Measurements from ENCODE around the gene NQO1.
"Not testable (repeated sequence)": the region's sequence is repeated elsewhere in the genome, so short reads cannot be mapped to it uniquely, and the experiment has no call there.

NQO1 gene

DNA sequence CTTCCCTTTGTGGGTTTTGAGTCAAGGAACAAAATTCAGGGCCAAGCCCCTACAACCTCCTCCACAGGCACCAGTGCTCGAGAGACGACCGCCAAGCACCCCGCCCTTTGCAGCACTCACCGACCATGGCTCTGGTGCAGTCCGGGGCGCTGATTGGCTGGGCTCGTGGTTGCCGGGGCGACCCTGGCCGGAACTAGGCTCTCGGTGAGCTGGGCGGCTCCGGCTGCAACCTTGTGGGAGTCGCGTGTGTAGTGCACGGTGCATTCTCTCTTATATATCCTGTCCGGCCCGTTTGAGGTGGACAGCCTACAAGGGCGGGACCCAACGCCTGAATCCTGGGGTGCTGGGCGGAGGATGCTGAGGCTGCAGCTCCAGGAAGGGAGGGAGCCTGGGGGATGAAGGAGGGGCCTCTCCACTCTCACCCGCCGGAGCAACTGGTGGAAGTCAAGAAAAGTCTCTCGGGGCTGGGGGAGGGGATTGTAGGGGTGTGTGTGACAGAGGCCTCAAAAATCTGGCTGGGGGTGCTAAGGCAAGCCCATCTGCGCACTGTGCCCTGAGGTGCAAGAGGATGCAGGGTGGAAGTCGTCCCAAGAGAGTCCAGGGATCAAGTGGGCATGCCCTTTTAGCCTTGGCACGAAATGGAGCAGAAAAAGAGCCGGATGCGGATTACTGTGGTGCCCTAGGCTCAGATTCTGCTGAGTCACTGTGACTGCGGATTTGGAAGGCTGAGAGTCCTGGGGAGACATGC lies at the start of gene NQO1:
TSS of gene NQO1 (minus strand) at position 248 of the 748 bp plus-strand sequence. CDS start at position 127, 121 bp downstream.
- Mint-ChIP-seq H3K27ac (peak within 1 kb of the TSS; percentile 84), H3K9me3 (no peaks in the 10 kb centered on the region), H3K4me1 (peaks cover 27% of the 10 kb centered on the region)

DNA sequence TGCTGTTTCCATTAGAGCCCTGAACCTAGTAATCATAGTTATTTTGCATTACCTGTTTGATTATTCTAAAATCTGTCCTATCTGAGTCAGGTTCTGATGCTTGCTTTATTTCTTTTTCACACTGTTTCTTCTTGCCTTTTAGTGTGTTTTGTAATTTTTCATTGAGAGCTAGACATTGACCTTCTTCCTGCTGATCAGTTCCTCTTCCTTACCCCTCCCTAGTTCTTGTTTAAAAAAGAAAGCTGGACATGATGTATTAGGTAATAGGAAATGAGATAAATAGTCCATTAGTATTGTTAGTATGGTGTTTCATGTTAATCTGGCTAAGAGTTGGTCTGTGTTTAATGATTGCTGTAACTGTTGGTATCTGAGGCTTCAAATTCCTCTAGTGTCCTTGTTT lies 49.2 kb upstream of the NQO1 start:
- Mint-ChIP-seq H3K36me3 (ENCODE audit: low read depth) (peaks cover 26% of the 10 kb centered on the region), H3K9me3 (peaks cover 14% of the 10 kb centered on the region), H3K27ac (no peak overlapping the region), H3K4me3 (no peak overlapping the region), H3K27me3 (no peaks in the 10 kb centered on the region), H3K4me1 (peaks cover 33% of the 10 kb centered on the region)
- ATAC-seq (no peak), DNase-seq (no peak)

More for the DNA sequence above, at the start of gene NQO1:
- DNase-seq: peak; percentile 92
- H3K27me3 Mint-ChIP-seq: no peaks in the 10 kb centered on the region
- no peaks in the 10 kb centered on the region for H3K36me3 Mint-ChIP-seq (ENCODE audit: low read depth)
- ATAC-seq: peak; percentile 100
- peak within 1 kb of the TSS; percentile 81 for H3K4me3 Mint-ChIP-seq

- ATAC-seq: no peak
- H3K4me1 Mint-ChIP-seq: peaks cover 37% of the 10 kb centered on the region
- peak overlapping the region; percentile 73 for H3K27ac Mint-ChIP-seq
Measured at GRCh38 chr16:69773260-69773947, 47.0 kb upstream of the NQO1 start.

GRCh38 chr16:69771651-69771967 lies 45.2 kb upstream of the NQO1 start:
- Mint-ChIP-seq H3K27me3 (no peaks in the 10 kb centered on the region), H3K4me3 (no peak overlapping the region), H3K9me3 (peaks cover 14% of the 10 kb centered on the region), H3K4me1 (peaks cover 52% of the 10 kb centered on the region), H3K36me3 (ENCODE audit: low read depth) (peaks cover 26% of the 10 kb centered on the region), H3K27ac (peak overlapping the region; percentile 66)
- no peak for ATAC-seq
- no peak for DNase-seq

More at GRCh38 chr16:69773260-69773947, 47.0 kb upstream of the NQO1 start:
- no peak for DNase-seq
- peaks cover 26% of the 10 kb centered on the region for H3K36me3 Mint-ChIP-seq (ENCODE audit: low read depth)
- H3K9me3 Mint-ChIP-seq: peaks cover 14% of the 10 kb centered on the region
- H3K4me3 Mint-ChIP-seq: no peak overlapping the region
- no peaks in the 10 kb centered on the region for H3K27me3 Mint-ChIP-seq

- no peak for DNase-seq
- Mint-ChIP-seq H3K27me3 (no peaks in the 10 kb centered on the region), H3K4me1 (peaks cover 61% of the 10 kb centered on the region), H3K27ac (no peak overlapping the region), H3K9me3 (no peaks in the 10 kb centered on the region), H3K4me3 (no peak overlapping the region), H3K36me3 (ENCODE audit: low read depth) (peaks cover 12% of the 10 kb centered on the region)
- no peak for ATAC-seq
Measured at GRCh38 chr16:69769404-69769803, 43.0 kb upstream of the NQO1 start.

DNA sequence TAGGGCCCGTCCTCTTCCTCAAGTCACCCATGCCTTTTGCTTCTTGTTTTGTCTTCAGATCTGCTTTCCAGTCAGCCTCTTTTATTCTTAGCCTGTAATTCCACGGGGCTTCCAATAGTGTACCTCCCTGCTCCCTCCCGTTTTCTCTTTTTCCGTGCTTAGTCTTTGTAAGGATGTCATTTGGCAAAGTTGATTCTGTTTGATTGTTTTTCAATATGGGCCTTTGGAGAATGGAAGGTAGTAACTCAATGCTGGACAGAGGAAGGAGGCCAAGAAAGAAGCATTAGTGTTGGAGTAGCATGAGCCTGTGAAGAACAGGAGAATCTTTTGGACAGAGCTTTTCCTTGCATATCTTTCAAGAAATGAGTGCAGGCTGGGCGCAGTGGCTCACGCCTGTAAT lies 42.3 kb upstream of the NQO1 start:
- H3K27me3 Mint-ChIP-seq: no peaks in the 10 kb centered on the region
- DNase-seq (no peak), ATAC-seq (no peak)
- H3K9me3 Mint-ChIP-seq: no peaks in the 10 kb centered on the region
- H3K4me1 Mint-ChIP-seq: peaks cover 59% of the 10 kb centered on the region
- no peak overlapping the region for H3K27ac Mint-ChIP-seq
- peaks cover 8% of the 10 kb centered on the region for H3K36me3 Mint-ChIP-seq (ENCODE audit: low read depth)
- H3K4me3 Mint-ChIP-seq: no peak overlapping the region

- H3K4me1 Mint-ChIP-seq: peaks cover 57% of the 10 kb centered on the region
- peak overlapping the region; percentile 50 for H3K27ac Mint-ChIP-seq
- H3K9me3 Mint-ChIP-seq: no peaks in the 10 kb centered on the region
- no peaks in the 10 kb centered on the region for H3K27me3 Mint-ChIP-seq
- DNase-seq (no peak), ATAC-seq (peak; percentile 55)
- H3K4me3 Mint-ChIP-seq: no peak overlapping the region
- H3K36me3 Mint-ChIP-seq (ENCODE audit: low read depth): peaks cover 6% of the 10 kb centered on the region
Measured at GRCh38 chr16:69767459-69768229, 41.3 kb upstream of the NQO1 start.

GRCh38 chr16:69763599-69763942 lies 37.2 kb upstream of the NQO1 start:
- Mint-ChIP-seq H3K27me3 (no peaks in the 10 kb centered on the region), H3K4me3 (peak overlapping the region; percentile 94), H3K4me1 (peaks cover 47% of the 10 kb centered on the region), H3K36me3 (ENCODE audit: low read depth) (peaks cover 4% of the 10 kb centered on the region), H3K9me3 (no peaks in the 10 kb centered on the region), H3K27ac (peak overlapping the region; percentile 96)
- no peak for ATAC-seq
- no peak for DNase-seq

- Mint-ChIP-seq H3K27me3 (no peaks in the 10 kb centered on the region), H3K9me3 (no peaks in the 10 kb centered on the region), H3K27ac (peak overlapping the region; percentile 96), H3K36me3 (ENCODE audit: low read depth) (peaks cover 4% of the 10 kb centered on the region), H3K4me3 (peak overlapping the region; percentile 94), H3K4me1 (peaks cover 45% of the 10 kb centered on the region)
- no peak for DNase-seq
- ATAC-seq: no peak
Measured at GRCh38 chr16:69762814-69763598, 36.6 kb upstream of the NQO1 start.

DNA sequence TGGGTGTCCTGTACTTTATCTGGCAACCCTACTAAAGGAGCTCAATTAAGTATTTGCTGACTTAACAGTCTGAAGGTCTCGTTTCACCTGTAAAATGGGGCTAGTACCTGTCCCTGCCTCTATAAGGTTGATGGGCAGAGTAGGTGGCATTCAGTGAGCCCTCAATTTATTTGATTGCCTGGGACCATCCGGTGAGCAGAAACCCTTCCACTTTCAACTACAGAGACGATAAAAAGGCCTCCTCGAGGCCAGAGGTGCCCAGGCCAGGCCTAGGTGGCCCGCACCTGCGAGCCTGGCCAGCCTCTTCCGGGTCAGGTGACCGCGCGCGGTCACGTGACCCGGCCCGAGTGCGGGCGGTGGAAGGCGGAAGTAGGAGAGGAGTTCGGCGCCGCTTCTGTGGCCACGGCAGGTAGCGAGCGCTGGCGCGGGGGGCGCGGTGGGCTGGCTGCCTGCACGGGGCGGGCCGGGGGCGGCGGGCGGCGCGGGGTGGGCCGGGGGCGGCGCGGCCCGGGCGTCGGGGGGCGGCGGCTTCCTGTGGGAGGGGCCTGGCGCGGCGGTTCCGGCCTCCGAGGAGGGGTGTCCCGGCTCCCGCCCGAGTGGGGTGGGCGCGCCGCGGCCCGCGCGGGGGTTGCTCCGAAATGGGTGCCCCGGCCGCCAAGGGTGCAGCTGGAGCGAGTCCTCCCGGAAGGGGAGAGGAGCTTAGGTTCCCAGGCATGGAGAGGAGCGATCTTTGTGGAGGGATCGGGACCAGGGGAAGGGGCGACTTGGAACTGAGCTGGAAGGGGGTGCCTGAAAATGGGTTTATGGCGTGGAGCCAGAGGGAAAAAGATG lies 35.8 kb upstream of the NQO1 start, which contains the start of gene WWP2:
TSS of gene WWP2 (plus strand) at position 350 of the 831 bp plus-strand sequence. CDS start 24,679 bp downstream, outside the sequence.
- peak within 1 kb of the TSS; percentile 94 for H3K4me3 Mint-ChIP-seq
- H3K4me1 Mint-ChIP-seq: peaks cover 37% of the 10 kb centered on the region
- H3K27me3 Mint-ChIP-seq: no peaks in the 10 kb centered on the region
- peak; percentile 79 for DNase-seq
- H3K27ac Mint-ChIP-seq: peak within 1 kb of the TSS; percentile 96
- H3K9me3 Mint-ChIP-seq: no peaks in the 10 kb centered on the region
- H3K36me3 Mint-ChIP-seq (ENCODE audit: low read depth): peaks cover 4% of the 10 kb centered on the region
- ATAC-seq: peak; percentile 86

DNA sequence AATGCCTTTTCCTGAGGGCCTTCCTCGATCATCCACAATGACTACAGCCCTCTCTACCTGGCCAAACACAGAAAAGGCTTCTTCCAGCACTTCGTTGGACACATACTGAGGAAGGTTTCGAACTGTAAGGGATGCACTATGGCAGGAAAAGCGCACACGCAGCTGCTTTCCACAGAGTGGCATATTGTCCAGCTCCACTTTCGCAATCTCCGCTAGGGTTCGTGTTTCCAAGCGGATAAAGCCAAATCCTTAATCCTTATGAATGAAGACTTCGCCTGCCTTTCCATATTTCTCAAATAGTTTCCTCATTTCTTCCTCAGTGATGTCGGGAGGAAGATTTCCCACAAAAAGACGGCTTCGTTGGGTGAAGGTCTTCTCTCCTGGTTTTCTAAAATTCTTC lies 31.0 kb upstream of the NQO1 start:
- H3K4me3 Mint-ChIP-seq, H3K27ac Mint-ChIP-seq, H3K9me3 Mint-ChIP-seq, H3K27me3 Mint-ChIP-seq, ATAC-seq, DNase-seq: not testable (repeated sequence)
- peaks cover 18% of the 10 kb centered on the region for H3K36me3 Mint-ChIP-seq (ENCODE audit: low read depth)
- H3K4me1 Mint-ChIP-seq: peaks cover 30% of the 10 kb centered on the region

GRCh38 chr16:69756705-69757104 lies 30.3 kb upstream of the NQO1 start:
- ATAC-seq: no peak

GRCh38 chr16:69754469-69755310 lies 28.3 kb upstream of the NQO1 start, which contains the start of gene NOB1:
NOB1 (minus strand) TSS chr16:69754926; CDS start chr16:69754910, 16 bp downstream.
- ATAC-seq (peak; percentile 95), DNase-seq (peak; percentile 97)
- Mint-ChIP-seq H3K4me3 (peak within 1 kb of the TSS; percentile 100), H3K4me1 (peaks cover 28% of the 10 kb centered on the region), H3K9me3 (no peaks in the 10 kb centered on the region), H3K36me3 (ENCODE audit: low read depth) (peaks cover 35% of the 10 kb centered on the region), H3K27ac (peak within 1 kb of the TSS; percentile 100), H3K27me3 (no peaks in the 10 kb centered on the region)

More at GRCh38 chr16:69756705-69757104, 30.3 kb upstream of the NQO1 start:
- peaks cover 24% of the 10 kb centered on the region for H3K36me3 Mint-ChIP-seq (ENCODE audit: low read depth)
- no peaks in the 10 kb centered on the region for H3K27me3 Mint-ChIP-seq
- no peak overlapping the region for H3K27ac Mint-ChIP-seq
- DNase-seq: no peak
- H3K9me3 Mint-ChIP-seq: no peaks in the 10 kb centered on the region
- peaks cover 32% of the 10 kb centered on the region for H3K4me1 Mint-ChIP-seq
- no peak overlapping the region for H3K4me3 Mint-ChIP-seq
